Thoracic aorta (tissue), 2 donors: ENCODE results near the gene ZDHHC8. TPM values are rescaled to one million over a fixed set of nuclear protein-coding genes. Genes with fewer than 3 reads are reported as not detected.

Experiments used
- ATAC-seq: fragments of 150-250 bp; one replicate; pipeline ENCODE4 v1.8.0; 2017; ENCODE audit warnings: low read depth; ENCODE audit not compliant: insufficient number of reproducible peaks, low FRiP score
- DNase-seq: peaks from one replicate; pipeline ENCODE4 v3.0.0-alpha.2; 2020; ENCODE audit warnings: low spot score
- H3K27ac ChIP-seq, 2 donors: fragments of 200-600 bp; sonication (generic); 1 replicate in 1 of 2; 2 replicates in 1 of 2; pipeline ENCODE4 v1.5.1; 2016; ENCODE audit warnings: mild to moderate bottlenecking in 2 of 2, moderate library complexity in 2 of 2
- H3K27me3 ChIP-seq: fragments of 200-600 bp; sonication (generic); replicated peaks from 2 replicates; pipeline ENCODE4 v1.6.0; 2016; ENCODE audit warnings: mild to moderate bottlenecking; ENCODE audit not compliant: insufficient read depth
- H3K36me3 ChIP-seq: fragments of 200-600 bp; sonication (generic); one replicate; pipeline ENCODE4 v1.5.1; 2016
- H3K4me1 ChIP-seq, 2 donors: fragments of 200-600 bp; sonication (generic); 1 replicate in 1 of 2; 2 replicates in 1 of 2; pipeline versions ENCODE4 v1.5.1 to v1.6.0; 2016; ENCODE audit warnings: low read depth in 2 of 2, mild to moderate bottlenecking in 1 of 2; ENCODE audit not compliant: control insufficient read depth in 1 of 2
- H3K4me3 ChIP-seq: fragments of 200-600 bp; sonication (generic); 2 replicates; pipeline ENCODE4 v1.5.1; 2016; ENCODE audit warnings: mild to moderate bottlenecking
- H3K9me3 ChIP-seq: fragments of 200-600 bp; sonication (generic); 2 replicates; pipeline ENCODE4 v1.5.1; 2016
- CTCF ChIP-seq: fragments of 200-600 bp; sonication (generic); IDR thresholded peaks from one replicate; pipeline ENCODE4 v1.5.1; 2019; ENCODE audit warnings: antibody characterized with exemption
- total RNA-seq, 2 donors: library from RNA; depleted of rRNA; stranded (reverse); fragments of >200 nt; gene quantifications; one replicate each; pipeline versions ENCODE4 v1.1.0 to v1.2.3, GENCODE V29; 2016

The ZDHHC8 gene
- total RNA-seq, 2 donors from 2014 or later = 14.8 to 49.8 TPM

- ATAC-seq = no peak
- H3K4me3 ChIP-seq = peak overlapping the region; percentile 97
- DNase-seq = no peak
- H3K36me3 ChIP-seq = peaks cover 27% of the 10 kb centered on the region
- no peak for TF ChIP-seq CTCF
- H3K27ac ChIP-seq = peak overlapping the region; percentile 72 to 88
- H3K9me3 ChIP-seq = no peaks in the 10 kb centered on the region
- peaks cover 13 to 30% of the 10 kb centered on the region in 2 donors for H3K4me1 ChIP-seq
- no peaks in the 10 kb centered on the region for H3K27me3 ChIP-seq
These were observed 15.1 kb upstream of the ZDHHC8 start for GRCh38 chr22:20116376-20116950.

- peak; percentile 96 for DNase-seq
- Histone ChIP-seq H3K4me1 (peaks cover 13 to 30% of the 10 kb centered on the region in 2 donors), H3K27ac (peak within 1 kb of the TSS; percentile 72 to 88), H3K27me3 (no peaks in the 10 kb centered on the region), H3K36me3 (peaks cover 24% of the 10 kb centered on the region), H3K4me3 (peak within 1 kb of the TSS; percentile 97), H3K9me3 (no peaks in the 10 kb centered on the region)
- peak; percentile 98 for ATAC-seq
- peak; percentile 10 for TF ChIP-seq CTCF
These were observed 14.5 kb upstream of the ZDHHC8 start, which contains the start of gene TRMT2A for GRCh38 chr22:20116951-20117632. Gene TRMT2A, minus strand, starts transcription at chr22:20117226. Its CDS starts 320 bp downstream, at chr22:20116906.

- Histone ChIP-seq H3K27ac (peak overlapping the region in 1 of 2 donors; percentile 52), H3K36me3 (peaks cover 17% of the 10 kb centered on the region), H3K9me3 (no peaks in the 10 kb centered on the region), H3K4me3 (peak overlapping the region; percentile 97), H3K27me3 (no peaks in the 10 kb centered on the region), H3K4me1 (peaks cover 13 to 30% of the 10 kb centered on the region in 2 donors)
- TF ChIP-seq CTCF = no peak
- ATAC-seq (no peak), DNase-seq (no peak)
These were observed 13.8 kb upstream of the ZDHHC8 start for GRCh38 chr22:20117633-20118299.

- Histone ChIP-seq H3K4me3 (peak overlapping the region; percentile 97), H3K9me3 (no peaks in the 10 kb centered on the region), H3K27me3 (no peaks in the 10 kb centered on the region), H3K36me3 (peaks cover 13% of the 10 kb centered on the region), H3K4me1 (peaks cover 13 to 30% of the 10 kb centered on the region in 2 donors), H3K27ac (peak overlapping the region in 1 of 2 donors; percentile 52)
- ATAC-seq (no peak), DNase-seq (no peak)
- TF ChIP-seq CTCF = no peak
These were observed 13.1 kb upstream of the ZDHHC8 start for GRCh38 chr22:20118300-20119020.
